Activated T-helper 2 cell treated with anti-CD3 and anti-CD28 coated beads, Interferon-gamma antibody, Interleukin-2, Interleukin-4, amounts not matched to agents 10 μg/mL and 5 μg/mL and 100 μg/mL, durations not matched to agents 14 hours and 24 hours and 36 hours (primary cell): ENCODE results near the gene GSKIP. TPM values are rescaled to one million over a fixed set of nuclear protein-coding genes. Genes with fewer than 3 reads are reported as not detected.

Experiments
- DNase-seq: peaks from one replicate; pipeline ENCODE4 v3.0.0; 2021; ENCODE audit warnings: low spot score
- H3K27ac Mint-ChIP-seq: one replicate; pipeline ENCODE4 v1.8.0; 2021; ENCODE audit warnings: mixed read lengths
- H3K27me3 Mint-ChIP-seq: one replicate; pipeline ENCODE4 v1.8.0; 2021; ENCODE audit warnings: low read depth, mixed read lengths
- H3K36me3 Mint-ChIP-seq: one replicate; pipeline ENCODE4 v1.8.0; 2021; ENCODE audit warnings: low read depth, mixed read lengths
- H3K4me1 Mint-ChIP-seq: one replicate; pipeline ENCODE4 v1.8.0; 2021; ENCODE audit warnings: low read depth, mixed read lengths
- H3K4me3 Mint-ChIP-seq: one replicate; pipeline ENCODE4 v1.8.0; 2021; ENCODE audit warnings: low read depth, mild to moderate bottlenecking, moderate library complexity, mixed read lengths
- H3K9me3 Mint-ChIP-seq: one replicate; pipeline ENCODE4 v1.8.0; 2021; ENCODE audit warnings: mixed read lengths
- intact Hi-C: fragments of 100-400 bp; cut with micrococcal nuclease; formaldehyde crosslinking; loops from one replicate; pipeline ENCODE4 v1.15.1; 2023
- total RNA-seq: library from RNA; stranded (reverse); gene quantifications from 2 replicates; pipeline ENCODE4 v1.2.3, GENCODE V29; 2022

Gene GSKIP
- total RNA-seq, 1 donor from 2014 or later: 21.3 TPM

DNA sequence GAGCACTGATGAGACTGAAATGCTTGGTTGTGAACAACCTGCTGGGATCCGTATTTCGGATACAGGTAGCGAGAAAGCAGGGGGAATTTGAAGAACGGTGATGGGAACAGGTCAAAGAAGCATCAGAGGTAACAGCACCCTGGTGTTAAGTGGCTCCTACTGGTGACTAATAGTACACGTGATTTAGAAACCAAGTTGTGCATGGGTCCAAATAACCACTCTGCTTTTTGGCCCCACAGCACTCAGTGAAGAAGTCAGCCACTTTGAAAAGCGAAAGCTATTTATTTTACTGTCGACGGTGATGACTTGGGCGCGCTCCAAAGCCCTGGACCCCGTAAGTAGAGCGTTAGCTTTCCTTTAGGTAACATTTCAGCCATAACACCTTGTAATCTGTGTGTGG lies 45.3 kb downstream of the GSKIP start:
- no peaks in the 10 kb centered on the region for H3K4me1 Mint-ChIP-seq
- no peaks in the 10 kb centered on the region for H3K9me3 Mint-ChIP-seq
- no peak overlapping the region for H3K4me3 Mint-ChIP-seq
- peaks cover 6% of the 10 kb centered on the region for H3K27me3 Mint-ChIP-seq
- H3K27ac Mint-ChIP-seq: no peak overlapping the region
- DNase-seq: no peak
- H3K36me3 Mint-ChIP-seq: no peaks in the 10 kb centered on the region
- intact Hi-C loops: no loop called here

- Mint-ChIP-seq H3K36me3 (no peaks in the 10 kb centered on the region), H3K4me1 (no peaks in the 10 kb centered on the region), H3K27me3 (peaks cover 4% of the 10 kb centered on the region), H3K4me3 (no peak overlapping the region), H3K9me3 (no peaks in the 10 kb centered on the region), H3K27ac (no peak overlapping the region)
- DNase-seq: no peak
- intact Hi-C loops: no loop called here
Observed at GRCh38 chr14:96409701-96410100, 46.4 kb downstream of the GSKIP start.

DNA sequence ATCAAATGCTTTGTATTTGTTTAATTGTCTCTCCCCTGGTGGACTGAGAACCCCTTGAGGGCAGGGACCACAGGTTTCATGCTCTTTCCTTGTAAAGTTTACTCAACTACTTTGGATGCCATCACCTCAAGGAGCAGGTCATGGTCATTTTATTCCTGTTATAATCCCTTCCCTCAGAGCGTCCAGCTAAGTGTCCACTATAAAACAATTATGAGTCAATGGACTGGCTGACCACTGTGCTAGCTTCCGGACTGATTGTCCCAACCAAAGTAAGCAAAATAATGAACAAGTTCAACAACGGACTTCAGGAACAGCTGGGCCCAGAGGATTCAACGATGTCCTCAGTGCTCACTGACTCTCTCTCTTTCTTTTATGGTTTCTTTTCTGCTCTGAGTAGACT lies 46.8 kb downstream of the GSKIP start:
- no peaks in the 10 kb centered on the region for H3K4me1 Mint-ChIP-seq
- H3K27me3 Mint-ChIP-seq: peaks cover 4% of the 10 kb centered on the region
- intact Hi-C loops: no loop called here
- no peaks in the 10 kb centered on the region for H3K9me3 Mint-ChIP-seq
- H3K4me3 Mint-ChIP-seq: no peak overlapping the region
- H3K36me3 Mint-ChIP-seq: no peaks in the 10 kb centered on the region
- no peak overlapping the region for H3K27ac Mint-ChIP-seq
- no peak for DNase-seq

GRCh38 chr14:96413526-96413925 lies 50.2 kb downstream of the GSKIP start:
- intact Hi-C loops: no loop called here

DNA sequence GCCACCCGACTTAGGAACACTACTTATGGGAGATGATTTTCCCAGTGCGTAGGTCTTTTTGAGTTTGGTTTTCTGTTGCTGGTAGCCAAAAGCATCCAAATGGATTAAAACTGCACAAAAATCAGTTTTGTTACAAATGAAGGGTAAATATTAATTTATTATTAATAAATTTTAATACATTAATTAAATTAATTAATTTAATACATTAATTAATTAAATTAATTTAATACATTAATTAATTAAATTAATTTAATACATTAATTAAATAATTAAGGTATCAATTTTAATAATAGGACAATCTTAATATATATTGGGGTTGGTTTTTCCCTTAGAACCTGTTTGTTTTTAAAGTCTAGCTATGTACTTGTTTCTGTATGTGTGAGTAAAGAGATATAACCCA lies 52.2 kb downstream of the GSKIP start:
- intact Hi-C loops: no loop called here
- H3K27me3 Mint-ChIP-seq: no peaks in the 10 kb centered on the region
- H3K36me3 Mint-ChIP-seq: no peaks in the 10 kb centered on the region
- H3K27ac Mint-ChIP-seq: no peak overlapping the region
- DNase-seq: no peak
- no peaks in the 10 kb centered on the region for H3K9me3 Mint-ChIP-seq
- no peaks in the 10 kb centered on the region for H3K4me1 Mint-ChIP-seq
- H3K4me3 Mint-ChIP-seq: no peak overlapping the region

More at GRCh38 chr14:96413526-96413925, 50.2 kb downstream of the GSKIP start:
- no peak overlapping the region for H3K4me3 Mint-ChIP-seq
- H3K36me3 Mint-ChIP-seq: no peaks in the 10 kb centered on the region
- DNase-seq: no peak
- no peak overlapping the region for H3K27ac Mint-ChIP-seq
- no peaks in the 10 kb centered on the region for H3K4me1 Mint-ChIP-seq
- no peaks in the 10 kb centered on the region for H3K27me3 Mint-ChIP-seq
- H3K9me3 Mint-ChIP-seq: no peaks in the 10 kb centered on the region

GRCh38 chr14:96416292-96416691 lies 53.0 kb downstream of the GSKIP start:
- no peaks in the 10 kb centered on the region for H3K9me3 Mint-ChIP-seq
- intact Hi-C loops: no loop called here
- no peak overlapping the region for H3K27ac Mint-ChIP-seq
- H3K36me3 Mint-ChIP-seq: no peaks in the 10 kb centered on the region
- H3K4me3 Mint-ChIP-seq: no peak overlapping the region
- no peak for DNase-seq
- H3K4me1 Mint-ChIP-seq: no peaks in the 10 kb centered on the region
- H3K27me3 Mint-ChIP-seq: no peaks in the 10 kb centered on the region

DNA sequence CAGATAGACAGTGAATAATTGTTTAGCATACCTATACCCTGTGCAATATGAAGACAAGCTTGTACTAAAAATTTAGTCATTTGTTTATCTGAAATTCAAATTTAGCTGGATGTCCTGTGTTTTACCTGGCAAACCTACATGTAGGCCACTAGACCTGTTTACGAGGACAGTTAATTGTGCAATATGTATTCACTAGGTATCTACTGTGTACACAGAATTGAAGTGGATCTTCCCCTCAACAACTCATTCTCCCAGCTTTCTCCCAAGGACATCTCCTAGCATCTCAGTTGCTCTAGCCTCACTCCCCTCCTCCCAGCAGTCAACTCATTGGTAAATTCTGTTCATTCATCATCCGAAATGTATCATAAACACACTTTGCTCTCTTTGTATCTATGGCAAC lies 53.9 kb downstream of the GSKIP start:
- Mint-ChIP-seq H3K4me3 (no peak overlapping the region), H3K36me3 (no peaks in the 10 kb centered on the region), H3K9me3 (no peaks in the 10 kb centered on the region), H3K4me1 (no peaks in the 10 kb centered on the region), H3K27ac (no peak overlapping the region), H3K27me3 (no peaks in the 10 kb centered on the region)
- intact Hi-C loops: no loop called here
- no peak for DNase-seq

DNA sequence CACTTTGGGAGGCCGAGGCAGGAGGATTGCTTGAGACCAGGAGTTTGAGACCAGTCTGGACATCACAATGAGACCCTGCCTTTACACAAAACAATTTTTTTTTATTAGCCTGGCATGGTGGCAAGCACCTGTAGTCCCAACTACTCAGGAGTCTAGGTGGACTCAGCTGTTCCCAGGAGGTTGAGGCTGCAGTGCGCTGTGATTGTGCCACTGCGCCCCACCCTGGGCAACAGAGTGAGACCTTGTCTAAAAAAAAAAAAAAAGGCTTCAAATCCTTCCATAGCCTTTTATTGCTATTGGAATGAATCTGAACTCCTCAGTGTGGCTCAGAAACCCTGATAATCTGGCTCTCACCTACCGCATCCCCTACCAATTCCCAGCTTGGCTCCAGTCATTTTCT lies 54.7 kb downstream of the GSKIP start:
- no peak overlapping the region for H3K4me3 Mint-ChIP-seq
- no peaks in the 10 kb centered on the region for H3K27me3 Mint-ChIP-seq
- no peaks in the 10 kb centered on the region for H3K9me3 Mint-ChIP-seq
- no peak for DNase-seq
- no peak overlapping the region for H3K27ac Mint-ChIP-seq
- H3K4me1 Mint-ChIP-seq: no peaks in the 10 kb centered on the region
- intact Hi-C loops: no loop called here
- no peaks in the 10 kb centered on the region for H3K36me3 Mint-ChIP-seq

- Mint-ChIP-seq H3K4me1 (peaks cover 2% of the 10 kb centered on the region), H3K36me3 (no peaks in the 10 kb centered on the region), H3K9me3 (no peaks in the 10 kb centered on the region), H3K27ac (no peak overlapping the region), H3K27me3 (peaks cover 9% of the 10 kb centered on the region), H3K4me3 (no peak overlapping the region)
- intact Hi-C loops: loop anchor here (10.0 kb wide), 1 partner anchor 316 kb away; no protein-coding TSS in a partner anchor
- DNase-seq: no peak
Observed at GRCh38 chr14:96421236-96421635, 57.9 kb downstream of the GSKIP start.

DNA sequence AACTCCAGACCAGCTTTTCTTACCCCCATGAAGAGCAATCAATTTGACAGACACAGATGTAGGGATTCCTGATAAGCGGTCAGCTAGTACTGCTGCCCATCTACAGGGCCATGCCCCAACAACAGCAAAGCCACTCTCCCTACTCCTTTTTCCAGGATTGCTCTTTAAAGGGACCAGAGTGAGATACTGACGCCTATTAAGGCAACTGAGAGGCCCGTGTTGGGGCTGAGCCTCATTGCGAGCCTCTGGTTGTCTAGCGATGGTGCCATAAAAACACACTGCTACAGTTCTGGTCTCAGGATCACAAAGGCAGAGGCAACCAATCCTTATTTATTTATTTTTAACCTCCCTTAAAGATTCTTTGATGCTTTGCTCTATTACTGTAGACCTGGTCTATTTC lies 59.7 kb downstream of the GSKIP start:
- intact Hi-C loops: loop anchor here (10.0 kb wide), 1 partner anchor 318 kb away; no protein-coding TSS in a partner anchor
- no peak overlapping the region for H3K27ac Mint-ChIP-seq
- no peaks in the 10 kb centered on the region for H3K36me3 Mint-ChIP-seq
- no peak overlapping the region for H3K4me3 Mint-ChIP-seq
- H3K27me3 Mint-ChIP-seq: peaks cover 10% of the 10 kb centered on the region
- no peaks in the 10 kb centered on the region for H3K9me3 Mint-ChIP-seq
- no peak for DNase-seq
- H3K4me1 Mint-ChIP-seq: peaks cover 2% of the 10 kb centered on the region

DNA sequence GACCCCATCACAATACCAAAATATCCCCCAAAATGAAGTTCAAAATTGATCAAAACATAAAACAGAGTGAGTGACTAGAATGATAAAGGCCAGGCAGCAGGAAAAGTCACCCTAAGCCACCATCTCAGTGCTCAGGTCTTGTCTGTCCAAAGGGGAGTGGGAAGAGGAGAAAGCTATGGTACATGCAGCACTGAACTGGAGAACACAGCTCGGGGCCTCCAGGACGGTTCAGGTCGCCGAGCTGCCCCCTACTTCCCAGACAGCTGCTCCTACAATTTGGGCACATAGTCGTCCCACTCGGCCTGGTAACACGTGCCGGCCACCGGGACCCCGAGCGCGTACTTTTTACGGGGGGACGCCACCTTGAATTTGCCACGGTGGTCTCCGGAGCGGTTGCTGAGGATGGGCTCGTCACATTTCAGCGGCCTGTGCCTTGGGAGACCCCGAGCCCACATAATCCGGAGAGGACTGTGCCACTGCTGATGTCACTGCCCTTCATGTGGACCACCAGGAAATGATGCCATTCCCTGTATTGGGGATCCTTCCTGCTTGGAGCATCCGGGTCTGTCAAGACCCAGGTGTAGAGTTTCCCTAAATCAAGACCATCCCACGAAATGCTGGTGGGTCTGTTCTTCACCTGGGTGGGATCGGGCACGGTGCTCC lies 60.3 kb downstream of the GSKIP start:
- Mint-ChIP-seq H3K4me3 (peak overlapping the region; percentile 42), H3K9me3 (no peaks in the 10 kb centered on the region), H3K27me3 (peaks cover 10% of the 10 kb centered on the region), H3K36me3 (no peaks in the 10 kb centered on the region), H3K4me1 (peaks cover 2% of the 10 kb centered on the region), H3K27ac (no peak overlapping the region)
- DNase-seq: no peak
- intact Hi-C loops: loop anchor here (1.0 to 10.0 kb wide), 2 partner anchors 126 to 319 kb away; no protein-coding TSS in a partner anchor

- Mint-ChIP-seq H3K4me3 (peak overlapping the region; percentile 65), H3K27me3 (peaks cover 10% of the 10 kb centered on the region)
Observed at GRCh38 chr14:96424109-96424989, 61.0 kb downstream of the GSKIP start.

DNA sequence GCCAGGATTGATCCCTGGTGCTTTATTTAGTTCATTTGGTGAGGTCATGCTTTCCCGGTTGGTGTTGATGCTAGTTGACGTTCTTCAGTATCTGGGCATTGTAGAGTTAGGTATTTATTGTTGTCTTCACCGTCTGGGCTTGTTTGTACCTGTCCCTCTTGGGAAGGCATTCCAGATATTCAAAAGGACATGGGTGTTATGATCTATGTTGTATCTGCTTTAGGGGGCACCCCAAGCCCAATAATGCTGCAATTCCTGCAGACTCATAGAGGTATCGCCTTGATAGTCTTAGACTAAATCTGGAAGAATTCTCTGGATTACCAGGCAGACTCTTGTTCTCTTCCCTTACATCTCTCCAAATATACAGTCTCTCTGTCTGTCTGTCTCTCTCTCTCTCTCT lies 70.7 kb downstream of the GSKIP start:
- Mint-ChIP-seq H3K9me3 (no peaks in the 10 kb centered on the region), H3K27ac (no peak overlapping the region), H3K36me3 (no peaks in the 10 kb centered on the region), H3K4me3 (no peak overlapping the region), H3K4me1 (no peaks in the 10 kb centered on the region), H3K27me3 (peaks cover 15% of the 10 kb centered on the region)
- no peak for DNase-seq
- intact Hi-C loops: no loop called here

More at GRCh38 chr14:96424109-96424989, 61.0 kb downstream of the GSKIP start:
- no peak overlapping the region for H3K27ac Mint-ChIP-seq
- H3K9me3 Mint-ChIP-seq: no peaks in the 10 kb centered on the region
- H3K36me3 Mint-ChIP-seq: no peaks in the 10 kb centered on the region
- H3K4me1 Mint-ChIP-seq: peaks cover 2% of the 10 kb centered on the region
- no peak for DNase-seq
- intact Hi-C loops: loop anchor here (1.0 to 10.0 kb wide), 2 partner anchors 127 to 320 kb away; no protein-coding TSS in a partner anchor
